CD4-positive, alpha-beta T cell treated with Interleukin-12 subunit alpha and Interleukin-12 subunit beta, for 1 hour (primary cell): ENCODE results near the gene LMOD3.

ENCODE experiments used
- DNase-seq: peaks from one replicate; pipeline ENCODE4 v3.0.0-alpha.2; 2020

Gene LMOD3

GRCh38 chr3:69121513-69121912 lies 882 bp downstream of the LMOD3 start:
- no peak for DNase-seq

- peak; percentile 86 for DNase-seq
Measured at GRCh38 chr3:69120879-69121464, 1.4 kb downstream of the LMOD3 start.

- DNase-seq: no peak
Measured at GRCh38 chr3:69119681-69120080, 2.7 kb downstream of the LMOD3 start.

GRCh38 chr3:69119138-69119537 lies 3.3 kb downstream of the LMOD3 start:
- DNase-seq: no peak

GRCh38 chr3:69118555-69118954 lies 3.8 kb downstream of the LMOD3 start:
- no peak for DNase-seq

- no peak for DNase-seq
Measured at GRCh38 chr3:69116897-69117296, 5.5 kb downstream of the LMOD3 start.

GRCh38 chr3:69116162-69116561 lies 6.2 kb downstream of the LMOD3 start:
- DNase-seq: no peak

GRCh38 chr3:69115731-69116130 lies 6.7 kb downstream of the LMOD3 start:
- DNase-seq: no peak

GRCh38 chr3:69113536-69113935 lies 8.9 kb downstream of the LMOD3 start:
- no peak for DNase-seq

- DNase-seq: no peak
Measured at GRCh38 chr3:69110941-69111546, 11.4 kb downstream of the LMOD3 start.

GRCh38 chr3:69108811-69109210 lies 13.6 kb downstream of the LMOD3 start:
- DNase-seq: no peak

GRCh38 chr3:69107841-69108240 lies 14.6 kb downstream of the LMOD3 start:
- DNase-seq: no peak

GRCh38 chr3:69105320-69105719 lies 17.1 kb downstream of the LMOD3 start:
- DNase-seq: no peak

GRCh38 chr3:69104586-69104985 lies 17.8 kb downstream of the LMOD3 start:
- no peak for DNase-seq

GRCh38 chr3:69103123-69103522 lies 19.3 kb downstream of the LMOD3 start:
- no peak for DNase-seq

- no peak for DNase-seq
Measured at GRCh38 chr3:69102384-69102783, 20.0 kb downstream of the LMOD3 start.

- DNase-seq: no peak
Measured at GRCh38 chr3:69099576-69099975, 22.8 kb downstream of the LMOD3 start.

- DNase-seq: no peak
Measured at GRCh38 chr3:69097407-69098086, 24.8 kb downstream of the LMOD3 start.

- no peak for DNase-seq
Measured at GRCh38 chr3:69096299-69096698, 26.1 kb downstream of the LMOD3 start.

- peak; percentile 36 for DNase-seq
Measured at GRCh38 chr3:69095636-69096035, 26.8 kb downstream of the LMOD3 start.

- DNase-seq: no peak
Measured at GRCh38 chr3:69094467-69095205, 27.8 kb downstream of the LMOD3 start.

GRCh38 chr3:69092030-69092516 lies 30.3 kb downstream of the LMOD3 start:
- peak; percentile 51 for DNase-seq

GRCh38 chr3:69091389-69092029 lies 30.9 kb downstream of the LMOD3 start:
- no peak for DNase-seq
